Measurements from ENCODE around the gene STK11IP. TPM values are rescaled to one million over a fixed set of nuclear protein-coding genes. Genes with fewer than 3 reads are reported as not detected.

Gene STK11IP
- total and polyA plus RNA-seq, 2 of the 13 experiments (the other 11 are each of a cell fraction or from before 2014, with no cell fraction given), result 12.8 to 24.0 TPM

- peak; percentile 85 for TF ChIP-seq ZBED4 (CRISPR knock-in tag; IDR thresholded peaks at IDR 0.05; ENCODE audit: borderline replicate concordance)
- TF ChIP-seq ZBTB43 (CRISPR knock-in tag; conservative IDR thresholded peaks at IDR 0.05), result no peak; the same call in 1 of the 2 replicates
- peak; percentile 85; the same call in 1 of the 2 replicates for TF ChIP-seq POGK (CRISPR knock-in tag; conservative IDR thresholded peaks at IDR 0.05)
- TF ChIP-seq ZMAT3 (CRISPR knock-in tag; conservative IDR thresholded peaks at IDR 0.05), result no peak
- TF ChIP-seq SMAD3 (CRISPR knock-in tag; IDR thresholded peaks at IDR 0.05), result peak; percentile 96
- no peak for TF ChIP-seq ZFP62 (CRISPR knock-in tag; IDR thresholded peaks at IDR 0.05)
- no peak; the same call in 1 of the 2 replicates for TF ChIP-seq TEAD2 (CRISPR knock-in tag; IDR thresholded peaks at IDR 0.05)
- TF ChIP-seq ZBTB14 (CRISPR knock-in tag; IDR thresholded peaks at IDR 0.05), result no peak
- TF ChIP-seq KLF12 (CRISPR knock-in tag; IDR thresholded peaks at IDR 0.05; ENCODE audit: borderline replicate concordance), result no peak
- TF ChIP-seq GPBP1L1 (CRISPR knock-in tag; IDR thresholded peaks at IDR 0.05), result no peak
- no peak for TF ChIP-seq DPF2 (CRISPR knock-in tag; IDR thresholded peaks at IDR 0.05; ENCODE audit: borderline replicate concordance, low read depth)
- TF ChIP-seq STAT6 (CRISPR knock-in tag; IDR thresholded peaks at IDR 0.05; ENCODE audit: borderline replicate concordance), result no peak; the same call in 1 of the 2 replicates
- TF ChIP-seq NR0B2 (CRISPR knock-in tag; IDR thresholded peaks at IDR 0.05), result no peak
- no peak for TF ChIP-seq ZNF17 (CRISPR knock-in tag; IDR thresholded peaks at IDR 0.05)
Observed at GRCh38 chr2:219642465-219643083, 44.9 kb downstream of the STK11IP start (continued).

Data from HepG2 (cell line).